Ascending aorta (tissue), 2 donors: ENCODE results near the gene PARD6G. TPM values are rescaled to one million over a fixed set of nuclear protein-coding genes. Genes with fewer than 3 reads are reported as not detected.

ENCODE experiments used
- DNase-seq, 2 donors: peaks; one replicate each; pipeline ENCODE4 v3.0.0-alpha.2; 2019; ENCODE audit warnings: low spot score in 2 of 2
- H3K27ac ChIP-seq, 2 donors: fragments of 200-600 bp; sonication (generic); one replicate each; pipeline ENCODE4 v1.5.1; 2016 to 2017; ENCODE audit warnings: mild to moderate bottlenecking in 1 of 2
- H3K27me3 ChIP-seq: fragments of 200-600 bp; sonication (generic); one replicate; pipeline ENCODE4 v1.5.1; 2017
- H3K36me3 ChIP-seq, 2 donors: fragments of 200-600 bp; sonication (generic); one replicate each; pipeline ENCODE4 v1.5.1; 2016
- H3K4me1 ChIP-seq, 2 donors: fragments of 200-600 bp; sonication (generic); one replicate each; pipeline ENCODE4 v1.5.1; 2016 to 2017; ENCODE audit warnings: mild to moderate bottlenecking in 1 of 2
- H3K4me3 ChIP-seq, 2 donors: fragments of 200-600 bp; sonication (generic); one replicate each; pipeline ENCODE4 v1.5.1; 2016 to 2017; ENCODE audit warnings: mild to moderate bottlenecking in 1 of 2
- H3K9me3 ChIP-seq, 2 donors: fragments of 200-600 bp; sonication (generic); one replicate each; pipeline ENCODE4 v1.5.1; 2016
- CTCF ChIP-seq, 3 experiments: fragments of 200-600 bp in 2 of 3; fragments of 450-650 bp in 1 of 3; sonication (generic) in 2 of 3; IDR thresholded peaks; one replicate each; pipeline ENCODE4 v1.5.1; 2016 to 2019; ENCODE audit warnings: antibody characterized with exemption in 3 of 3, mild to moderate bottlenecking in 1 of 3, moderate library complexity in 1 of 3
- intact Hi-C: fragments of 100-400 bp; cut with DNase I; formaldehyde crosslinking; loops from one replicate; pipeline ENCODE4 v1.15.1; 2023
- total RNA-seq: library from RNA; depleted of rRNA; stranded (reverse); fragments of >200 nt; gene quantifications from one replicate; pipeline ENCODE4 v1.1.0, GENCODE V29; 2016

Gene PARD6G
- total RNA-seq, 1 donor from 2014 or later = 7.9 TPM

GRCh38 chr18:80194874-80195570 lies 52.3 kb downstream of the PARD6G start:
- no peaks in the 10 kb centered on the region for H3K27me3 ChIP-seq
- no peak overlapping the region for H3K4me3 ChIP-seq
- intact Hi-C loops = no loop called here
- no peak for DNase-seq
- H3K36me3 ChIP-seq = no peaks in the 10 kb centered on the region
- no peak for TF ChIP-seq CTCF (IDR thresholded peaks at IDR 0.05)
- no peaks in the 10 kb centered on the region for H3K4me1 ChIP-seq
- no peak overlapping the region for H3K27ac ChIP-seq
- no peaks in the 10 kb centered on the region for H3K9me3 ChIP-seq

- DNase-seq = no peak
- H3K36me3 ChIP-seq = no peaks in the 10 kb centered on the region
- no peaks in the 10 kb centered on the region for H3K27me3 ChIP-seq
- no peak overlapping the region for H3K27ac ChIP-seq
- intact Hi-C loops = no loop called here
- no peak overlapping the region for H3K4me3 ChIP-seq
- H3K9me3 ChIP-seq = no peaks in the 10 kb centered on the region
- no peak for TF ChIP-seq CTCF (IDR thresholded peaks at IDR 0.05)
- no peaks in the 10 kb centered on the region for H3K4me1 ChIP-seq
Measured at GRCh38 chr18:80193701-80194100, 53.6 kb downstream of the PARD6G start.

DNA sequence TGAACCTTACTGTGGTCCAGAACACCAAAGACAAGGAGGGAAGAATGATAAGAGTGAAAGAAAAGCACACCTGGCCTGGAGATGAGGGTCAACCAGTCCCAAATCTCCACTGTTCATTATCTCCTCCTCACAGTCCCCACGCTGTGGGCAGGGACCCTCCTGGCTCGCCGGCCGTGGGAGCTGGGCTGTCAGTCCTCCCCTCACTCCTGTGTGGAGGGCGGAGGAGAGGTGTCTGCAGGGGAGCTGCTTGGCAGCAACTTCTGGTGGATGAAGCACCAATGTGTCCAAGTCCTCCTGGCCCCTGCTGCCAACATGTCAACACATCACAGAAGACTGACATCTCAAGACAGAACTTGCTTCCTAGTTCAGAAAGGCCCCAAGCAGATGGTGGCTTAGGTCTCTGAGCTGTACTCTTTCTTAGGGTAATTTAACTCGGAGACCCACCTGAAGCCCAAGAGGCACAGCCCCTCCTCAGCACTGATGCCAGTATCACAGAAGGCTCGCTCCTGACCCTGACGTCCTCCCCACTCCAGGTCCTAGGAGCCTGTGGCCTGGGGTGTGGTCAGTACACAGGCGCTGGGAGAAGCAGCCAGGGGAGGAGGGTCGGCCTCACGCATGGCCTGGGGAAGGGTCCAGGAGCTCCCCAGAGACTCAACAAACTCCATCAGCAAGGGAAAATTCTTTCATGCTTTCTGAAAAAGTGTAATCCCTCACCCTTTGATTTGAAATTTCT lies 54.5 kb downstream of the PARD6G start:
- no peak for DNase-seq
- no peaks in the 10 kb centered on the region for H3K27me3 ChIP-seq
- H3K4me1 ChIP-seq = no peaks in the 10 kb centered on the region
- no peaks in the 10 kb centered on the region for H3K36me3 ChIP-seq
- no peaks in the 10 kb centered on the region for H3K9me3 ChIP-seq
- no peak for TF ChIP-seq CTCF (IDR thresholded peaks at IDR 0.05)
- intact Hi-C loops = no loop called here
- no peak overlapping the region for H3K27ac ChIP-seq
- no peak overlapping the region for H3K4me3 ChIP-seq

GRCh38 chr18:80191907-80192652 lies 55.2 kb downstream of the PARD6G start:
- Histone ChIP-seq H3K27me3 (no peaks in the 10 kb centered on the region), H3K9me3 (no peaks in the 10 kb centered on the region), H3K36me3 (no peaks in the 10 kb centered on the region), H3K4me1 (no peaks in the 10 kb centered on the region), H3K27ac (no peak overlapping the region), H3K4me3 (no peak overlapping the region)
- intact Hi-C loops = no loop called here
- DNase-seq = no peak
- no peak for TF ChIP-seq CTCF (IDR thresholded peaks at IDR 0.05)

GRCh38 chr18:80191264-80191663 lies 56.0 kb downstream of the PARD6G start:
- Histone ChIP-seq H3K27me3 (no peaks in the 10 kb centered on the region), H3K27ac (no peak overlapping the region), H3K9me3 (no peaks in the 10 kb centered on the region), H3K4me1 (no peaks in the 10 kb centered on the region), H3K36me3 (no peaks in the 10 kb centered on the region), H3K4me3 (no peak overlapping the region)
- no peak for DNase-seq
- intact Hi-C loops = no loop called here
- no peak for TF ChIP-seq CTCF (IDR thresholded peaks at IDR 0.05)
